RCC 7860 (cell line): Measurements from ENCODE around the gene PRPF40A.

ENCODE experiments used
- DNase-seq: peaks from one replicate; pipeline ENCODE4 v3.0.0-alpha.2; 2015; ENCODE audit warnings: low spot score
- FAIRE-seq: peaks from 2 replicates; lab custom pipeline; 2012; peaks lifted over from hg19 to GRCh38; lab: Jason Lieb, UNC

PRPF40A gene

DNA sequence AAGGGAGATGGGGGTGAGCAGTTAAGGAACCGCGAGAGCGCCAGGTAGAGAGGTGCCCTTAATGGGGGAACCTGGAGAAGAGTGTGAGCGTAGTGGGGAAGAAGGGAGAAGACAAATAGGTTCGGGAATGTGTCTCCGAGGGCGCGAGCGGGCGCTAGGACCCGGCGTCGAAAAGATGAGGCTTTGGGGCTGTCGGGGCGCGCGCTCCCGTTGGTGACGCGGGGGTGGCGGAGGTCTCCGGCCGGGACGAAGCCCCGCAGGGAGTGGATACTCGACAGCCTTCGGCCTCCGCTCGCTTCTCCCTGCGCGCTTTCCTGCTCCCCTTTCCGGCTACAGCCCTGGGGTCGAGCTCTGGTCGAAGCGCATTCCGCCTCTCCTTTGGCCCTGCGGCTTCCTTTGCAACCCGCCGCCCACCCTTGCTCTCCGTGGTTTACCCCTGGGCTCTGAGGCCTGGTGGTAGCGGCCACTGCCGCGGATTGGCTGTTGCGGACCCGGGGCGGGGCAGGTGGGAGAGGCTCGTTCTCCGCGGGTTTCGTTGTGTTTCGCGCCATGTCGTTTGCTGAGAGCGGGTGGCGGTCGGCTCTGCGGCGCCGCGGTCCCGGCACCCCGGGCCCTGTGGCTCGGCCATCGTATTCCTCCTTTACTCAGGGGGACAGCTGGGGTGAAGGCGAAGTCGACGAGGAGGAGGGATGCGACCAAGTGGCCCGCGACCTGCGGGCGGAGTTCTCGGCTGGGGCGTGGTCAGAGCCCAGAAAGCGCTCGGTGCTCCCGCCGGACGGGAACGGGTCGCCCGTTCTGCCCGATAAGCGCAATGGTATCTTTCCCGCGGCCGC lies 1.0 kb upstream of the PRPF40A start, which contains the start of gene ARL6IP6:
Gene ARL6IP6, plus strand, starts transcription at position 545 of the 833 bp plus-strand sequence. Its CDS starts 5 bp downstream, at position 550.
- FAIRE-seq = no peak

DNA sequence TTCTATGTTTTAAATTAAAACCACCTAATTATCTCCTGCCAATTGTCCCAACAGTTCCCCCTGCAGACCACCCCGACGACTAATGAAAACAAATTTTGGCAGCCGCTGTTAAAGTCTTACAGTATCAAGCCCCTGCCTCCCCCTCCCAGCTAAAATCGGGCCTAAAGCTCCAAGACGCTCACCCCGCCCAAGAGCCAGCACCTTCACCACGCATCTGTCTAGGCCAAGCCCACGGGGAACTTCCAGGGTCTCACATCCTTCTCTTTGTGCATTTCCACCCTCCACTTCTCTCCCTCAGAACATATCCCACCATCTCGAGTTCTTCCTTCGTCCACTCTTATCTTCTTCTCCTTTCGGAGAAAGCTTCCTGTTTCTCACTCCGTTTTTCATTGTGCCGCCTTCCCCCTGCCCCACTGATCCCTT lies 445 bp downstream of the PRPF40A start:
- FAIRE-seq (no peak), DNase-seq (no peak)

More for the DNA sequence above, 1.0 kb upstream of the PRPF40A start, which contains the start of gene ARL6IP6:
- DNase-seq = peak; percentile 79

DNA sequence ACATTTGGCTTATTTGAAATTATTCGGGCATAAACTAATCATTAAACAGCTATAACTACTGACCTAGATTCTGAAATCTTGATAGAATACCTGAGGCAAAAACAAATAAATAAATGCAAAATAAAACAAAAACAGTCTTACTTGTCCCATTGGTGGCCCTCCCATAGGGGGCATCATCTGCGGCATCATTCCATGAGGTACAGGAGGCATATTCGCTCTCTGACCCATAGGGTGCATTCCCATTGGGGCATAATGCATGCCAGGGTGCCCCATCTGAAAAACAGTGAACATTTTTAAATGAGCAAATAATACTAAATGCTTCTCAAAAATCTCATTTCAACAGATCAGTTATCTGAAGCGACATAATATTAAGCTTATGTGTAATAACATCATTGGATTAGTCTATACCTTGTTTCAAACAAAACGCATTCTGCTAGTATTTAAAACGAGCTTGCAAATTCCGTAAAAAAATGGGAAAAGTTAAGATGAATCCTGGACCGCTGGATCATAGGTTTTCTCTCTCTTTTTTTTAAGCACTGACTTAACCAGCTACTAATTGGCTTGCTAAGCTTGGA lies 1.3 kb downstream of the PRPF40A start:
- FAIRE-seq (peak; percentile 53), DNase-seq (peak; percentile 44)

DNA sequence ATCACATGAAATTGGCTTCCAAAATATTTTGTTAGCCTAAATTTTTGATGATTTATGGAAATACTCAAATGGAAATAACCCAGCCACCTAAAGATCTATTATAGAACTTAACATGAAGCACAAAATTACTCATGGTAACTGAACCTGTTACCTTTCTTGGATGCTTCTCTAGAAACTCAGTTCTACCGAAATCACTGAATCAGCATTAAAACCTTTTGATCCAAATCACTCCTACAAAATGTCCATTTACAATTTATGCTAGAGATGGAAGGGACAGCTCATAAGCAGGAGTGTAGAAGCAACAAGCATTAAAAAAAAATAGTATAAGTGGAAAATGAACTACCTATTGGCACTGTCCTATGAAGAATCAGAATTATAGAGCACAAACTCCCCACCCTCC lies 2.1 kb downstream of the PRPF40A start:
- no peak for DNase-seq
- no peak for FAIRE-seq

DNA sequence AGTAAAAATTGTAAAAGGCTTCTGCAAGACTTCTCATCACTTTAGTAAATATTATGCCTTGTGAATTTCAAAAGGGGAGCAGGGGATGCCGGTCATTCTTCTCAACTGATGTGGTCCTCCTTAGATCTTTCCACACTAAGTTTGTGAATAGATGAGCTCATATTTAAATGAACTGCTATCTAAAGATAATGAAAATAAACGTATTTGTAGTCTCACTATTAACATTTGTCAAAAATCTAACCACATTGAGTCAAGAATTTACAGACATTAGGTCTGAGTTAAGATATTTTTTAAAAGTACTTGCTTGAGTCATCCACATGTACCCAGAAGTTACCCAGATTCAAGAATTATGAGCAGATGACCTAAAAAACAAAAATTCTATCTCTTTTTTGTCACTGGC lies 6.5 kb downstream of the PRPF40A start:
- FAIRE-seq (no peak), DNase-seq (no peak)

DNA sequence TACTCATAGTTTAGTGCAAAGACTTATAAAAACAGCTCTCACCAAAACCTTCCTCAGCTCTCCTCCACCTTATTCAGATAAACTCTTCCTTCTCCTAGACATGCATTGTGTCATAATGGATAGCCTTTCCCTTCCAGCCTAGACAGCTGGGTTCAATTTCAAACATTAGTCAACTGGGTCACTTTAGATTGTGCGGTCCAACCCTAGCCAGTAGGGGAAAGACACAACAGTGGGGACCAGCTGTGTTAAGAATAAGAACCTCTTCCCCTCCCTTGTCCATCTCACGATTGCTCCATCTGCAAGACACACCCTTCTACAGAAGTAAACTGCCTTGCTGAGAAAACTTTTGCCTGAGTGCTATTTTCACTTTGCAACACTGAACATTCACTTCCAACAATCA lies 8.5 kb downstream of the PRPF40A start:
- DNase-seq (no peak), FAIRE-seq (no peak)

DNA sequence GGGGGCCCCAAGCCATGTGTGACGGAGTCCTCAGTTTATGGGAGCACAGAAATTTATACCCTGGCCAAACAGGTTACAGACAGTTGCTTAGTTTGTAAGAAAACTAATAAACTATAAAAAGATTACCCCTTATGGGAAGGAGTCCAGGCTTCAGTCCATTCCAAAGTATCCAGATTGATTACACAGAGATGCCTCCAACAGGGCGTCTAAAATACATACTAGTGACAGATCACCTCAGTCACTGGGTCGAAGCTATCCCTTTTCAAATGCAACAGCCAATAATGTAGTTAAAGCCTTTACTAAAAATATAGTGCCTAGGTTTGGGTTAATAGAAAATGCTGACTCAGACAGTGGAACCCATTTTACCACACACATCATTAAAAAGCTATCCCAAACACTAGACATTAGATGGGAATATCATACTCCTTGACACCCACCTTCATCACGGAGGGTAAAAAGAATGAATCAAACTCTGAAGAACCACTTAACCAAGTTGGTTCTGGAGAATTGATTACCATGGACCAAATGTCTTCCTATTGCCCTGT lies 10.7 kb downstream of the PRPF40A start:
- FAIRE-seq (no peak), DNase-seq (no peak)

DNA sequence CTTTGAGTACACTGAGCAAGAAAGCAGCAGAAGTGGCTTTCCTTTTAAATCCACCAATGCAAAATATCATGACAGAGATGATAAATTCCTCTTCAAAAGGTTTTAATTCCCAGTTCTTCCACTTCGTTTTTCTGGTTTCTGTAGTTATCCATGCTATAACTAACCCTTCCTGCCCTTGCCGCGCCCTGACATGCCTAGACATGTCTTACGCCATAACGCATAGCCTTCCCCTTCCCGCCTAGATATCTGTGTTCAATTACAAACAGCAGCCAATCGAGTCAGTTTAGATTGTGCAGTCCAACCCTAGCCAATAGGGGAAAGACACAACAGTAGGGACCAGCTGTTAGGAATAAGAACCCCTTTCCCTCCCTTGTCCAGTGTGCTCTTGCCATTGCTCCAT lies 16.1 kb downstream of the PRPF40A start:
- FAIRE-seq = no peak
- DNase-seq = no peak

DNA sequence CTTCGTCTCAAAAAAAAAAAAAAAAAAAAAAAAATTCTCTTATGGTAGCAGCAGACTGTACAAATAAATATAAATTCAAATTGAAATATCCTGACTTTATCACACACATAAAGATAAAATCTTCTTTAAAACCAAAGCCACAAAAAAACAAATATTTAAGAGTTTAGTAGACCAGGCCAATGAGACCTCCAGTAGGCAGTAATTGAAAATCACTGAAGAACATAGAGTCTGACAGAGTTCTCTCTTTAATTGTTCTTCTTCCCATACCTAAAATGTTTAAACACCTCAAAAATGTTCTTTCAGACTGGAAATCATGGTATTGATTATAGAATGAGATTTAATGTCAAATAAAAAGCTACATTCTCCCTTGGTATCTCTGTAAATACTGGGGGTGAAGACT lies 20.8 kb downstream of the PRPF40A start:
- FAIRE-seq = no peak
- no peak for DNase-seq

DNA sequence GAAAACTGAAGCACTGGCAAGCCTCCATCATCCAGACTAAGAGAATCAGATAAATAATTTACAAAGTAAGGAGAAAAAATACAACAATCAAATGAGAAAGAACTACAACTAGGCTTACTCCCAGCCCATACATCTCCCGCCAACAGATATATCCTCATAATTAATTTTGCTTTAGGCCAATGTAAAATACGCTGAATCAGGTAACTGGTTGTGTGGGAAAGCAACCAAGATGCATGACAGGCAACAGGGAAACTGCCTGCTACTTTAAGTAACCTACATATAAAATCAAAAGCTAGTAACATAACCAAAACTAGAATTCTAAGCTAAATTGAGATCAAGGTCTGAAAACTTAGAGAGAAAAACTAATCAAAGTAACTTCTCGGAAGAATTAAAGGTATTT lies 21.5 kb downstream of the PRPF40A start:
- DNase-seq (no peak), FAIRE-seq (no peak)

DNA sequence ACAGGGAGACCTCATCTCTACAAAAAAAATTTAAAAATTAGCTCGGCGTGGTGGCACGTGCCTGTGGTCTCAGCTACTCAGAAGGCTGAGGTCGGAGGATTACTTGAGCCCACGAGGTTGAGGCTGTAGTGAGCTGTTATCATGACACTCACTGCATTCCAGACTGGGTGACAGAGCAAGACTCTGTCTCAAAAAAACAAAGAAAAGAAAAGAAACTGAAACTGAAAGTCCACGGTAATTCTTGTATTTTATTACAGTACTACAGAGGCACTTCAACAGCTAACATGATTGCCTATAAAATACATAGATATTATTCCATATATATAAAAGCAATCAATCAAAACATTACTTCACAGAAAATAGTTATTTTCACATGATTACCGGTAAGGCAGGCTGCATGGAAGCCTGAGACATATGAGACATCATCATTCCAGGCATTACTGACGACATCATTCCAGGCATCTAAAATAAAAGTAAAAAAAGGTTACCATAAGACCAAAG lies 23.1 kb downstream of the PRPF40A start:
- DNase-seq = peak; percentile 76

DNA sequence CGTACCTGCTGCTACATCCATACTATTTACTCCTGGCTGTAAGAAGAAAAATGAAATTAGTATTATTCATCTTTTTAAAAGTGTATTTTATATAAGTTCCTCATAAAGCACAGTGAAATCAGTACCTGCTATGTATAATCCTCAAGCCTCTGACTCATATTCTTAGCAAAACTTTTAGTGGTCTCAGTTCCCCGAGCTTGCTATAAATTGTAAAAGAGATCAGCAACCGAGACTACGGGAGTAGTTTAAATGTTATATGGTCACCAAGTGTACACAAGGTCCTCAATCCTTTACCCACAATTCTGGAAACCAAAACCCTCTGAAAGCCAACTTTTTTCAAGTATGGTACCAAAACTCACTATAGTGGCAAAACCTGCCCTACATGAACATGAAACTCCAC lies 24.2 kb downstream of the PRPF40A start:
- FAIRE-seq (no peak), DNase-seq (no peak)

More for the DNA sequence above, 23.1 kb downstream of the PRPF40A start:
- FAIRE-seq = peak; percentile 89

DNA sequence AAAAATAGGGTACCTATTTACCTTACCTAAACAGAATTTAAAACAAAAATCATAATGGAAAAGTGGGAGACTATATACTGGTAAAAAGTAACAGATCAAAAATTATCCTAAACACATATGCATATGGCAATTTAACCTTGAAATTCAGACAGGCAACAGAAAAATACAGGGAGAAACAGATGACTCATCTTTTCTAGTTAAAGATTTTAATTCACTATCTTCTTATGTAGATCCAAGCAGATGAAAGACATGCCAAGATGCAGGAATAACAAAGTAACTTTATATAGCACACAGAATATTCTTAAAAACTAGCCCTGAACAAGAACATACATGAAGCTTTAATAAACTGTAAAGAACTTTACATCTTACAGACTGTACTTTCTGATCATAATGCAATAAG lies 30.9 kb downstream of the PRPF40A start:
- no peak for DNase-seq
- FAIRE-seq = no peak

DNA sequence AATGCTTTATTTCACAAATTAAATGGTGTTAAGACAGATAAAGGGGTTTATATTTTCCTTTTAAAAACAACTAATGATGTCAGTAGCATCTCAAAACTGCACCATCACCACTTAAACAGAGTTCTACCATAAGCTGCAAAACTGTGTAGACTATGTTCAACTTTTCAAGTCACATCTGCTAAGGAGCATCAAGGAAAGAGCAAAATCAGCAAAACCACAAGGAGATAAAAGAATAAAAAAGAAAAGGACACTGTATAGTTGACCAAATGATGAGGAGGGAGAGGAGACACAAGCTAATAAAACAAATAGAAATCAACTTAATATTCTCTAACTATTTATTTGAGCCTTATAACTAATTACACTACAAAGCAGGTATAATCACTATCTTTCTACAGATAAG lies 33.9 kb downstream of the PRPF40A start:
- DNase-seq (no peak), FAIRE-seq (no peak)

DNA sequence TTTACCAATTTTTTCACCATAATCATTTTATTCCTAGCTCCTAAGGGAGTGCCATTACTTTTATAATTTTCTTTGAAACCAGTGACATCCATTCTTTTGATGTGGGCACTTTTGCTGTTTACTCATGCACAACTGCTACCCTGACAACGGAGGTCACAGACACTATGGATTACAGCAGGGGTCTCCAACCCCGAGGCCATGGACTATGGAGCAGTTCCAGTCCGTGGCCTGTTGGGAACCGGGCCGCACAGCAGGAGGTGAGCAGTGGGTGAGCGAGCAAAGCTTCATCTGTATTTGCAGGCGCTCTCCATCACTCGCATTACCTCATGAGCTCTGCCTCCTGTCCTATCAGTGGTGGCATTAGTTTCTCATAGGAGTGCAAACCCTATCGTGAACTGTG lies 34.6 kb downstream of the PRPF40A start:
- DNase-seq (no peak), FAIRE-seq (no peak)

DNA sequence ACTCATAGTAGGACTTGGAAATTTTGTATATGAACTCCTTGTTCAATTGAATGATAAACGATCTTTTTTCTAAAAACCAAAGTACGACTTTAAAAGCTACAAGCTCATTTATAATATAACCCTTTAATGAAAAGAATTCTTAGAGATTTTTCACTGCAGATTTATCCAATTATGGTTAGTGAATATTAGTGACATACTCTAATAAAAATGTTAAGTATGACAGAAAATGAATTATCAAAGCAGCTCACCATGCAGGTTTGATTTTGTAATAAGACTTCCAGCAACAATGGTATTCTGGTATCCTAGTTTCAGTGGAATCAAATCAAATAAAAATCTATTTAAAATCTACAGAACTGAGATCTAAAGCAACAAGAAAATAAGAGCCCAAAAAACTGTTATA lies 38.5 kb downstream of the PRPF40A start:
- FAIRE-seq (no peak), DNase-seq (no peak)

DNA sequence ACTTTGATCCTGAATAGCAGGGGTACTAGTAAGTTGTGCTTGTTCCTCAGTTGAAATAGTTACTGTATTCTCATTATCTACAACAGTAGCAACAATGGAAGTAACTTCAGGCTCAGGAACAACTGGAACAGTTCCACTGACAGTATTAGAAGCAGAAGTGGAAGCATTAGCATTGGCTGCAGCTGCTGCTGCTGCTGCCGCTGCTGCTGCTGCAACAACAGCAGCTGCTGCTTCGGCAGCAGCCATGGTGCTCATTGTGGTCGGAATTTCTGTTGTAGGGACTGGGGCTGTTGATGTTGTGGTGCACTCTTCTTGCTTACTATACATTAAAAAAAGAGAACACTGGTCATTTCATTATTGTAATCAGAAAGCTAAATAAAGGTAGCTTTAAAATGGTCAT lies 40.8 kb downstream of the PRPF40A start:
- no peak for FAIRE-seq
- no peak for DNase-seq

DNA sequence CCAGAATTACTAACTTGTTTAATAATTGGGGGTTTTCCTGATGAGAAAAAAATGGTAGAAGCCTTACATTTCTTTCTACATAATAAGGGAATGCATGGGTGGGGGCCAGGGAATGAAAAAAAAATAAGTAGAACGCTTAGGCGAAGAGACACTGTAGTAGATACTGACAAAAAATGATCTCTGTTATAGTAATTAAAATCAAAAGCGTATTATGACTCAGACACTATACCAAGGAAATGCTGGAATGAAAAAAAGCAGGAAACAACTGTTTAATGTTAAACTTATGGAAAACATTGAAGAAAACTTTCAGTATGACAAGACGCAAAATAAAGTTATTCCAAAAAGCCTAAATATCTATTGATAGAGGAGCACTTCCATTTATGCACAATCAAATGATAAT lies 42.9 kb downstream of the PRPF40A start:
- no peak for DNase-seq
- FAIRE-seq = no peak

DNA sequence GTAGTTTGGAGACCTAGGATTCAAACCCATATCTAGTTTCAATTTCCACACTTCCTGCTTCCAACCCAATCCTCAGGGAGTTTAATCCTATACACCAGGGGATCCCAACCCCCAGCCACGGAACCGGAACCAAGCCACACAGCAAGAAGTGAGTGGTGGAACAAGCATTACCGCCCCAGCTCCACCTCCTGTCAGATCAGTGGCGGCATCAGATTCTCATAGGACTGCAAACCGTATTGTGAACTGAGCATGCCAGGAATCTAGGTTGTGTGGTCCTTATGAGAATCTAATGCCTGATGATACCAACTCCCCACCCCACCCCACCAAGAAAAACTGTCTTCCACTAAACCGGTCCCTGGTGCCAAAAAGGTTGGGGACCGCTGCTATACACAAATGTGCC lies 52.5 kb downstream of the PRPF40A start:
- DNase-seq (no peak), FAIRE-seq (no peak)

DNA sequence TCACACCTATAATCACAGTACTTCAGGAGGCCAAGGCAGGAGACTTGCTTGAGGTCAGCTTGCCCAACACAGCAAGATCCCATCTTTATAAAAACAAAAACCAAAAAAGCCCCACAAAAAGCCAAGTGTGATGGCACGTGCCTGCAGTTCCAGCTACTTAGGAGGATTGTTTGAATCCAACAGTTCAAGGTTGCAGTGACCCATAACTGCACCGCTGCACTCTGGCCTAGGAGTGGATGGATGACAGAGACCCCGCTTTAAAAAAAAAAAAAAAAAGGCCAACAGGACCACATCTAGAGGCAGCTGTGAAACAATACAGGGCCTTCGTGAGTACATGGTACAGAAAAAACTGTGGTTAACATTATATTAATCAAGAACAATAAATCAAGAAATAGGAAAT lies 56.2 kb downstream of the PRPF40A start:
- FAIRE-seq = no peak
- DNase-seq = no peak

DNA sequence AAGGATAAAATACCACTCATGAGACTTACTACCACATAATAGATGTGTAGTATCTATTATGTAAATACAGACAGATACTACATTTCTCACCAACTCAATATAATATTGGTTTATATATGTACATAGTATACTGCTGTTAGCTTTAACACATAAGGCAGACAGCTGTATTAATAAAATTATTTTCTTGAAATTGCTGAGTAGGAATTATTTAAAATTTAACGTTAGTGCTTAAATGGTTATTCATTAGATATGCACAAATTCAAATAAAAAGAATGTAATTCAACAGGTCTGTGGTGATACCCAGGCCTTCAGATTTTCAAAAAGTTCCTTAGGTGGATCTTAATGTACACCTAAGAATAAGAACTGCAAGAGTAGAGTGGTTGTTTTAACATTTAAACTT lies 59.0 kb downstream of the PRPF40A start:
- FAIRE-seq = no peak
- DNase-seq = no peak

DNA sequence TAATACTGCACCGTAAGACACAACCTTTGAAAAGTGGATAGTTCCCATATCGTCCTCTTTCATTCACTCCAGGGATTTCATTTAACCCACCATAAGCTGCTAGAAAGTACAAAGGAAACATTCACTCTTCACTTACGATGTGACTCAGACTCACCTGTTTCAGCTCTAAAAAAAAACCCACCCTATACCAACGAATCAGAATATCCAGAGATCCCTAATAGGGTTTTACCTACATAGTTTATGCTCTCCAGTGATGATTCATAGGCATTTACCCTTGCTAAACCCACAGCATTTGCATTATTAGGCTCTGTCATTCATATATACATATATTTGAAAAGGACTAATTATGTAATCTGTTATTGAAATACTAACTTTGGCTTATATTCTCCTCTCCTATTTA lies 60.2 kb downstream of the PRPF40A start:
- DNase-seq = no peak
- FAIRE-seq = no peak
